Neural cell (in vitro differentiated cells): ENCODE measurements around the gene ZNF33B. TPM values are rescaled to one million over a fixed set of nuclear protein-coding genes. Genes with fewer than 3 reads are reported as not detected.

Experiments used
- H2AFZ ChIP-seq: fragments of 200-600, 300-800 bp; sonication (generic), shearing (Covaris generic); 2 replicates; pipeline ENCODE4 v1.6.0; 2014; ENCODE audit warnings: low read depth, mild to moderate bottlenecking, antibody characterized with exemption, low read length, moderate library complexity
- H3F3A ChIP-seq: fragments of 200-600 bp; shearing (Covaris generic); 2 replicates; pipeline ENCODE4 v1.6.1; 2016; ENCODE audit warnings: mild to moderate bottlenecking, moderate library complexity, mixed read lengths, antibody characterized with exemption, low read length; ENCODE audit not compliant: insufficient read depth, poor library complexity, severe bottlenecking
- H3K27ac ChIP-seq: fragments of 200-600, 300-800 bp; sonication (generic), shearing (Covaris generic); 2 replicates; pipeline ENCODE4 v1.5.1; 2014; ENCODE audit warnings: mild to moderate bottlenecking, low read length, moderate library complexity
- H3K27me3 ChIP-seq: fragments of 300-800, 200-600 bp; sonication (generic), shearing (Covaris generic); 2 replicates; pipeline ENCODE4 v1.6.0; 2014; ENCODE audit warnings: mild to moderate bottlenecking, low read depth, low read length, moderate library complexity; ENCODE audit not compliant: insufficient read depth
- H3K36me3 ChIP-seq: fragments of 300-800, 200-600 bp; sonication (generic), shearing (Covaris generic); 2 replicates; pipeline ENCODE4 v1.5.1; 2014; ENCODE audit warnings: mild to moderate bottlenecking, antibody characterized with exemption, low read length, moderate library complexity; ENCODE audit not compliant: insufficient read depth
- H3K4me2 ChIP-seq: fragments of 300-800, 200-600 bp; sonication (generic), shearing (Covaris generic); 2 replicates; pipeline ENCODE4 v1.6.0; 2014; ENCODE audit warnings: mild to moderate bottlenecking, low read length
- H3K4me3 ChIP-seq: fragments of 300-800, 200-600 bp; sonication (generic), shearing (Covaris generic); 2 replicates; pipeline ENCODE4 v1.5.1; 2014; ENCODE audit warnings: mild to moderate bottlenecking, low read length, moderate library complexity
- H3K79me2 ChIP-seq: fragments of 200-600 bp; shearing (Covaris generic); replicated peaks from 2 replicates; pipeline ENCODE4 v1.6.0; 2014; ENCODE audit warnings: mild to moderate bottlenecking, low read length, moderate library complexity; ENCODE audit not compliant: insufficient read depth
- H3K9ac ChIP-seq: fragments of 300-800, 200-600 bp; sonication (generic), shearing (Covaris generic); 2 replicates; pipeline ENCODE4 v1.6.1; 2016; ENCODE audit warnings: mild to moderate bottlenecking, low read length, mixed read lengths
- H3K9me2 ChIP-seq: fragments of 200-600 bp; shearing (Covaris generic); 2 replicates; pipeline ENCODE4 v1.6.1; 2016; ENCODE audit warnings: mild to moderate bottlenecking, low read length, mixed read lengths; ENCODE audit not compliant: insufficient read depth
- H3K9me3 ChIP-seq: fragments of 200-600, 300-800 bp; sonication (generic), shearing (Covaris generic); 2 replicates; pipeline ENCODE4 v1.6.1; 2016; ENCODE audit warnings: mild to moderate bottlenecking, mixed run types, low read length, moderate library complexity, mixed read lengths
- H4K20me1 ChIP-seq: fragments of 200-600 bp; shearing (Covaris generic); 2 replicates; pipeline ENCODE4 v1.6.1; 2016; ENCODE audit warnings: mild to moderate bottlenecking, mixed run types; ENCODE audit not compliant: insufficient read depth
- CTCF ChIP-seq: fragments of 450-650 bp; IDR thresholded peaks from 2 replicates; pipeline ENCODE4 v1.5.1; 2014; ENCODE audit warnings: antibody characterized with exemption, mild to moderate bottlenecking, moderate library complexity; ENCODE audit not compliant: poor library complexity, severe bottlenecking
- EP300 ChIP-seq: fragments of 450-650 bp; conservative IDR thresholded peaks from 2 replicates; pipeline ENCODE4 v1.6.1; 2014; ENCODE audit warnings: antibody characterized with exemption, mild to moderate bottlenecking, moderate library complexity; ENCODE audit not compliant: poor library complexity, severe bottlenecking
- EZH2 ChIP-seq: fragments of 200-600, 300-800 bp; shearing (Covaris generic), sonication (generic); IDR thresholded peaks from 2 replicates; pipeline ENCODE4 v1.6.1; 2014; ENCODE audit warnings: antibody characterized with exemption, low read length, borderline replicate concordance, mild to moderate bottlenecking; ENCODE audit not compliant: insufficient read depth, poor library complexity, severe bottlenecking
- MXI1 ChIP-seq: fragments of 450-650 bp; conservative IDR thresholded peaks from 2 replicates; pipeline ENCODE4 v1.6.1; 2014; ENCODE audit warnings: antibody characterized with exemption, mild to moderate bottlenecking; ENCODE audit not compliant: poor library complexity, severe bottlenecking
- POLR2AphosphoS5 ChIP-seq: IDR thresholded peaks from 2 replicates; pipeline ENCODE4 v1.6.1; 2012
- RAD21 ChIP-seq: fragments of 450-650 bp; conservative IDR thresholded peaks from 2 replicates; pipeline ENCODE4 v1.6.1; 2014; ENCODE audit warnings: antibody characterized with exemption, mild to moderate bottlenecking, moderate library complexity
- REST ChIP-seq: IDR thresholded peaks from 2 replicates; pipeline ENCODE4 v1.6.1; 2012; ENCODE audit warnings: borderline replicate concordance
- SMC3 ChIP-seq: fragments of 450-650 bp; conservative IDR thresholded peaks from 2 replicates; pipeline ENCODE4 v1.6.1; 2014; ENCODE audit warnings: antibody characterized with exemption, mild to moderate bottlenecking, moderate library complexity; ENCODE audit not compliant: poor library complexity
- TAF1 ChIP-seq: IDR thresholded peaks from 2 replicates; pipeline ENCODE4 v1.6.1; 2012; ENCODE audit warnings: low read depth
- polyA plus RNA-seq: library from polyadenylated mRNA; depleted of rRNA; stranded (reverse); fragments of >200 nt; gene quantifications from 2 replicates; pipeline ENCODE4 v1.2.3, GENCODE V29; 2014
- small RNA-seq, 3 experiments: library from RNA; depleted of rRNA; stranded (forward); fragments of <200 nt; gene quantifications; one replicate each; pipeline ENCODE3, GENCODE V24; 2012

The ZNF33B gene
- polyA plus RNA-seq, 1 donor from 2014 or later: 50.0 TPM

GRCh38 chr10:42543840-42544372 lies 94.5 kb downstream of the ZNF33B start:
- no peak for TF ChIP-seq MXI1
- no peak for TF ChIP-seq EP300
- TF ChIP-seq RAD21: no peak
- TF ChIP-seq TAF1: no peak
- no peak for TF ChIP-seq POLR2AphosphoS5
- no peak for TF ChIP-seq CTCF
- no peak for TF ChIP-seq SMC3
- TF ChIP-seq REST: no peak
- TF ChIP-seq EZH2: no peak
- Histone ChIP-seq H2AFZ (no peak overlapping the region), H3K4me2 (no peak overlapping the region), H3K9me3 (peaks cover 9% of the 10 kb centered on the region), H3K36me3 (no peaks in the 10 kb centered on the region), H4K20me1 (no peaks in the 10 kb centered on the region), H3K27me3 (no peaks in the 10 kb centered on the region), H3K9me2 (no peaks in the 10 kb centered on the region), H3F3A (no peaks in the 10 kb centered on the region), H3K27ac (no peak overlapping the region), H3K9ac (no peak overlapping the region), H3K4me3 (no peak overlapping the region), H3K79me2 (no peaks in the 10 kb centered on the region)

Small RNA genes within 50 kb of the gene (small RNA-seq; reads per million reads assigned to genes)
- 0 reads per million in 3 experiments for gene AL022345.1
- 0 reads per million in 3 experiments for gene AL022345.2
- 0 reads per million in 3 experiments for gene AL022345.3
- 0 reads per million in 3 experiments for gene FXYD6P1
- gene RNU6-1170P: 0 reads per million in 3 experiments

Other genes starting within 250 kb of the ZNF33B start
- gene BMS1, start 144.2 kb upstream of the ZNF33B start, polyA plus RNA-seq: 7.7 and 8.5 TPM in 2 replicates